Renal cortical epithelial cell (primary cell): ENCODE measurements around the gene RNF224. TPM values are rescaled to one million over a fixed set of nuclear protein-coding genes. Genes with fewer than 3 reads are reported as not detected.

Experiments used
- DNase-seq: peaks from one replicate; pipeline ENCODE4 v3.0.0-alpha.2; 2011; ENCODE audit warnings: low read depth
- total RNA-seq: library from RNA; depleted of rRNA; stranded (reverse); fragments of >200 nt; gene quantifications from 2 replicates; pipeline ENCODE4 v1.2.3, GENCODE V29; 2014

RNF224 gene
- total RNA-seq, 1 donor from 2014 or later, result 0.15 TPM

- no peak for DNase-seq
These were observed 46.5 kb downstream of the RNF224 start for GRCh38 chr9:137273611-137274320.

DNA sequence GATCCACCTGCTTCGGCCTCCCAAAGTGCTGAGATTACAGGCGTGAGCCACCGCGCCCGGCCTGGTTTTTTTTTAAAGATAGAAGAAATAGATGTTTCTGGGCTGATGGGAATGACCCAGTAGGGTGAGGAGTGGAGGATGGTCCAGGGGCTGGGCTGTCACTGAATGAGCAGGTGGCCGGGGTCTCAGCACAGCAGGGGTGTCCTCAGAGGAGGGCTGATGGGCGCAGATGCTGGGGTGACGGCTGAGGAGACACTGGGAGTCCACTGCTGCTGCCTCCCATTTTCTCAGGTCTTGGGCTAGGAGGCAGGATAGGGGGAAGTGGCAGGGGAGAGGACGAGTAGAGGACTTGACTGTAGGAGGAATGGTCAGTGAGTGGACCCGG lies 47.9 kb downstream of the RNF224 start:
- DNase-seq, result no peak

DNA sequence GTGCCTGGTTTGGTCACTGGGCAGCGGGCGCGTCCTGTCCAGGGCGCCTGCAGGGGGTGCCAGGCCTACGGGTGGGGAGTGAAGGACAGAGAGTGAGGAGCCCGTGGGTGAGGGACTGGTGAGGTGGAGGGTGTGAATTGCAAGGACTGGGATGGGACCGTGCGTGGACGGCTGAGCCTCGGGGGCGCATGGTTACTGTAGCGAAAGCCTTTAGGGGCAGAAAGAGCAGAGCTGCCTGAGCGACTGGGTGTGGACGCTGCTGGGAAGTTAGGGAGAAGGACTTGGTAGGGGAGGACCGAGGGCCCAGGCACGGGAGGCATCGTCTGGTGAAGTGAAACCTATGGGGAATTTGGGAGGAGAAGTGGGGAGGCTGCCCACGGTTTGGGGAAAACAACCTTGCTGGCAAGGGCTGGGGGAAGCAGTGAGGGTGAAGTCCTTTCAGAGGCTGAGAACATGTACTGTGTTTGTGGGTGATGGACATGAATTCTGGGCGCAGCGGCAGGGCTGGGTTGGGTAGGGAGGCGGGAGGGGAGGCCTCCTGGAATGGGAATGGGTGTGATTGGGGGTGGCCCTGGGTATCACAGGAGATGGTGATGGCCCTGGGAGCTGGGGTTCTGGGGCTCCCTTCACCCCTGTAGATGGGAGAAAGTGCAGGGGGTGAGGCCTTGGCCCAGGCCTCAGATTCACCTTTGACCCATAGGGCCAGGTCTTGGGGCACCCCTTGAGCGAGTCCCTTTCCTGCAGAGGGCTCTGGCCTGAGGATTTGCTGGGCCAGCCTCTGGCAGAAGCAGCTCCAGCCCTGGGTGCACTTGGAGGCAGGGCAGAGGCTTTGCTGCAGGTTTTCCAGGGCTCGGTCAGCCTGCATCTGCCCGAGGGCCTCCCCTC lies 48.5 kb downstream of the RNF224 start:
- DNase-seq, result no peak

DNA sequence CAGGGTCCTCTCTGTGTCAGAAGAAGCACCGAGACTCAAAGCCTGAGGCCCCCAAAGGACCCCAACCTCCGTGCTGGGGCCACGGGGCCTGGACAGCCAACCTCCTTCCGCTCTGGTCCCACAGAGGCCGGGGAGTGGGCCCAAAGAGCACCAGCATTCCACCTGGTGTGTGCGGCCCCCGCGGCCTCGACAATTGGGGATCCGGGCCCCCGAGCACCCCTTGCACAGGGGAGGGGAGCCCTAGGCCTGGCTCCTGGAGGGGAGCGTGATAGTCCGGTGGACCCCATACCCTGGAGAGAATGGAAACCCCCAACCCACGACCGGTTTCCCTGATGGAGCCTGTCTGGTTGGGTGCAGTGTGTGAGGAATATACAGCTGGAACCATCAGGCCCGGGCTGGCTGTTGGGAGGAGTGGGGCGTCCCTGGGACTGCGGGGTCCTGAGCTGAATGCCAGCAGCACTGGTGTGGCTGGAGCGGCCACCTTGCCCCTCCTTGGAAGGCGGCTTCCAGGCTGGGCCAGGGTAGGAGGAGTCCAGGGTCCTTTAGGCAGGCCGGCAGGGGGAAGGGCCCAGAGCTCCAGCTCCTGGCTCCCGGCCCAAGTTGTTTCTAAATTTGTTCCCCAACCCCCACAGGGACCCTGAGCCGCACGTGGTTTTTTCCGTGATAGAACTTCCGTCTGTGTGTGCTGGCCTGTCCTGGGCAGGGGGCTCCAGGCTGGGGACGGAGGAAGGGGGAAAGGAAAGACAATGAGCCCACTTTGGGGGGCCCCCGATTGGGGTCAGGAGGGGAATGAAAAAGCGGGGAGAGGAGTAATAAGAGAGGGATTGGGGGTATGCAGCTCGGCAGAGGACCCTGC lies 49.4 kb downstream of the RNF224 start:
- DNase-seq, result peak; percentile 41

- DNase-seq, result peak; percentile 82
These were observed 50.2 kb downstream of the RNF224 start, which contains the start of gene TOR4A for GRCh38 chr9:137277329-137278041. Gene TOR4A (plus strand): TSS chr9:137277726. CDS start chr9:137278690, 964 bp downstream.

- DNase-seq, result no peak
These were observed 50.9 kb downstream of the RNF224 start for GRCh38 chr9:137278061-137278701.

Other genes starting within 250 kb of the RNF224 start
- gene PTGDS, start 250.0 kb upstream of the RNF224 start, total RNA-seq, result 0.45 TPM in 1 of 2 replicates, not detected in the other
- not detected in 2 replicates for gene LCNL1, start 244.5 kb upstream of the RNF224 start, total RNA-seq
- 13.6 and 26.9 TPM in 2 replicates for gene PAXX, start 235.1 kb upstream of the RNF224 start, total RNA-seq
- 0.85 and 1.9 TPM in 2 replicates for gene CLIC3, start 230.9 kb upstream of the RNF224 start, total RNA-seq
- gene ABCA2, start 199.3 kb upstream of the RNF224 start, total RNA-seq, result 7.5 and 53.0 TPM in 2 replicates
- gene FUT7, start 195.4 kb upstream of the RNF224 start, total RNA-seq, result not detected in 2 replicates
- gene NPDC1, start 181.3 kb upstream of the RNF224 start, total RNA-seq, result 7.1 and 21.6 TPM in 2 replicates
- 0.17 and 0.35 TPM in 2 replicates for gene ENTPD2, start 173.4 kb upstream of the RNF224 start, total RNA-seq
- gene SAPCD2, start 156.9 kb upstream of the RNF224 start, total RNA-seq, result 0.99 and 12.0 TPM in 2 replicates
- 6.4 and 7.1 TPM in 2 replicates for gene UAP1L1, start 150.0 kb upstream of the RNF224 start, total RNA-seq
- 67.6 and 71.4 TPM in 2 replicates for gene MAN1B1, start 140.5 kb upstream of the RNF224 start, total RNA-seq
- 42.3 and 70.2 TPM in 2 replicates for gene DPP7, start 112.8 kb upstream of the RNF224 start, total RNA-seq
- 0.30 TPM in 1 of 2 replicates, not detected in the other for gene GRIN1, start 88.3 kb upstream of the RNF224 start, total RNA-seq
- gene LRRC26, start 57.5 kb upstream of the RNF224 start, total RNA-seq, result not detected in 2 replicates
- not detected in 2 replicates for gene TMEM210, start 55.4 kb upstream of the RNF224 start, total RNA-seq
- gene ANAPC2, start 38.9 kb upstream of the RNF224 start, total RNA-seq, result 10.4 and 28.9 TPM in 2 replicates
- gene SSNA1, start 38.8 kb upstream of the RNF224 start, total RNA-seq, result 45.5 and 76.2 TPM in 2 replicates
- 4.5 and 10.6 TPM in 2 replicates for gene TPRN, start 26.8 kb upstream of the RNF224 start, total RNA-seq
- 30.2 and 42.8 TPM in 2 replicates for gene TMEM203, start 21.9 kb upstream of the RNF224 start, total RNA-seq
- gene NDOR1, start 21.8 kb upstream of the RNF224 start, total RNA-seq, result 2.3 and 6.2 TPM in 2 replicates
- 1.2 TPM in 1 of 2 replicates, not detected in the other for gene RNF208, start 5.3 kb upstream of the RNF224 start, total RNA-seq
- gene CYSRT1, start 2.3 kb upstream of the RNF224 start, total RNA-seq, result 0.20 and 0.87 TPM in 2 replicates
- gene SLC34A3, start 3.4 kb downstream of the RNF224 start, total RNA-seq, result not detected in 2 replicates
- gene TUBB4B, start 13.8 kb downstream of the RNF224 start, total RNA-seq, result 153 and 288 TPM in 2 replicates
- gene STPG3, start 23.8 kb downstream of the RNF224 start, total RNA-seq, result not detected in 2 replicates
- 55.4 and 62.2 TPM in 2 replicates for gene NELFB, start 27.8 kb downstream of the RNF224 start, total RNA-seq
- 36.3 and 42.1 TPM in 2 replicates for gene TOR4A, start 50.2 kb downstream of the RNF224 start, total RNA-seq
- 0.55 and 1.0 TPM in 2 replicates for gene NRARP, start 74.8 kb downstream of the RNF224 start, total RNA-seq
- gene EXD3, start 195.7 kb downstream of the RNF224 start, total RNA-seq, result 11.6 and 12.2 TPM in 2 replicates
- 2.1 and 2.8 TPM in 2 replicates for gene NOXA1, start 195.9 kb downstream of the RNF224 start, total RNA-seq
- gene ENTPD8, start 213.9 kb downstream of the RNF224 start, total RNA-seq, result 0.05 and 0.17 TPM in 2 replicates
- gene NSMF, start 231.8 kb downstream of the RNF224 start, total RNA-seq, result 12.0 and 20.4 TPM in 2 replicates